D721Med (cell line): ENCODE data around the gene PNPLA5.

Source experiments
- DNase-seq: peaks from one replicate; pipeline ENCODE4 v3.0.0; 2011; ENCODE audit warnings: low spot score; ENCODE audit not compliant: insufficient read length
- FAIRE-seq: peaks from 2 replicates; lab custom pipeline; 2011; peaks lifted over from hg19 to GRCh38; lab: Jason Lieb, UNC
- CTCF ChIP-seq: IDR thresholded peaks from 2 replicates; pipeline ENCODE4 v1.5.1; 2012; ENCODE audit warnings: mild to moderate bottlenecking, control low read depth; ENCODE audit not compliant: insufficient read depth; ENCODE audit errors: missing control alignments

The PNPLA5 gene

DNA sequence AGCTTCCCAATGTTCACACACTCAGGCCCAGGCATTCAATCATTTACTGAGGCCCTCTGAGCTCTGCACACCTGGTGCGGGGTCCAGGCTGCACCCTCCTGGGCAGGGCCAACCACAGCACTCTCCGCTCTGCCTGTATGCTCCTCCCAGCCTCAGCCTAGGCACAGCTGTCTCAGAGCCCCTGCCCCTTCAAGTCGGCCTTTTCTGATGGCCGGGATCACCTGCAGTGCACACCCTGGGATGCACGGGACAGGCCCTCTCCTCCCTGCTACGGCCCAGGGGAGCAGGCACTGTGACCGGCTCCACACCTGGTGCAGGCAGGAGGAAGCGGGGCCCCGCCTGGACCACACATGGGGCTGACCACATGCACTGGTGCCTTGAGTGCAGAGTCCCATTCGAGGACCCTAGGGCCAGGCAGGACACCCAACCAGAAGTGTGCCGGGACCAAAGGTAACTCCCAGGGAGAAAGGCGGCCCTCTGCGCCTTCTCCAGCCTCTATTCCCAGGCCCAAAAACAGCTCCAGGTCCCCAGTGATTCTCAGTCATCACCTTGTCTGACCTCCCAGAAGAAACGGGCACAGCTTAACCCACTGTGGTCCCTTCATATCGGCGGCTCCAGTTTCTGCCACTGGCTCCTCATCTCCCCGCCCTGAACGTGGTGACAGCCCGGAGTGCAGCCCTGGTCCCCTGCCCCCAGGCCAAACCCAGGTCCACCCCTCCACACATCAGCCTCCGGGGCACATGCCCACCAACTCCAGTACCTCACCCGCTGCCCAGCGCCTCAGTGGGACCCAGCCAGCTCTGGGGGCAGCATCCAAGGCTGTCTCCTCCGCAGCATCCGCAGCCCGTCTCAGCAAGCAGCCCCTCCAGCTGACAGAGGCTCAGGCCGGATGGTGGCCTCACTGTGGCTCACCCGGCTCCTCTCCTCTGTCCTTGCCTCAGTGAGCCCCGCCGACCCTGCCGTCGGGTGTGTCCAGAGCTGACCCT, 47.0 kb downstream of the PNPLA5 start:
- no peak for TF ChIP-seq CTCF
- FAIRE-seq (no peak), DNase-seq (no peak)

- no peak for FAIRE-seq
- no peak for DNase-seq
- TF ChIP-seq CTCF = no peak
Measured at GRCh38 chr22:43843783-43844530, 47.9 kb downstream of the PNPLA5 start.

- DNase-seq (no peak), FAIRE-seq (no peak)
- no peak for TF ChIP-seq CTCF
Measured at GRCh38 chr22:43841742-43842141, 50.1 kb downstream of the PNPLA5 start.

DNA sequence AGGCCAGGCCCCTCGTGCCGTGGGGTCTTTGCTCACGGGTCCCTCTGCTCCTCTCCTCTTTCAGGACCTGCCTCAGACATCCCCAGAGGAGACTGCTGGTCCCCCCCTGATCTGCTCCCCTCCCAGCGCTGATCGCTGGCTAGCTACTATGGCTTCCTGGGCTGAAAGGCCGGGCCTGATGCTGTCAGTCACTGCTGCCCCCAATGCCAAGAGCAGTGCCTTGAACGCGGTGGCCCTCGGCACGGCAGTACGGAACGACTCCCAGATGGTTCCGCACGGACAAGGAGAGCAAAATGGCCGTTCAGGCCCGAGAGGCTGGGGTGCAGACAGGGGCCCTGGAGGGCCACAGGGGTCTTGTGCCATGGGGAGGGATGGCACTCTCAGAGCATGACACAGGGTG, 51.0 kb downstream of the PNPLA5 start:
- FAIRE-seq (no peak), DNase-seq (no peak)
- no peak for TF ChIP-seq CTCF

GRCh38 chr22:43840431-43840830, 51.4 kb downstream of the PNPLA5 start:
- no peak for TF ChIP-seq CTCF
- FAIRE-seq = no peak
- DNase-seq = no peak

DNA sequence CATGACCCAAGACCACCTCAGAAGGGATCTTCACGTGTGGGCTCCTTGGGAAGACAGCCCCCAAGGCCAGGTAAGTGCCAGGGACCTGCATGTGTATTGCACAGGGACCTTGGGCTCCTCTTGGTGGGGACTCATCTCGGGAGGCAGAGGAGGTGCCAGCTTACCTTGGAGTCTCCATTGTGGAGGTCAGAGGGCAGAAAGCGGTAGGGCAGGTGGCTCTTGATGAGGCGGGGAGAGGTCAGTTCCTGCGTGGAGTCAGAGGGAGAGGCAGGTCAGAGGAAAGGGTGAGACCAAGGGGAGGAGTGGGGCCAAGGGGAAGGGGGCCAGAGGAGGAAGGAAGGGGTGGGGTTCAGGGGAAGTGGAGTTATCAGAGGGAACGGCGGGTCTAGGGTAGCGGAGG, 52.0 kb downstream of the PNPLA5 start:
- FAIRE-seq (no peak), DNase-seq (no peak)
- TF ChIP-seq CTCF = no peak
